HepG2 (cell line): ENCODE results near the gene CD300A. TPM values are rescaled to one million over a fixed set of nuclear protein-coding genes. Genes with fewer than 3 reads are reported as not detected.
A peak's percentile ranks its signal among the peaks of the same experiment; 100 is the strongest.

Source experiments
- CEBPB ChIP-seq: IDR thresholded peaks from 2 replicates; pipeline ENCODE4 v1.6.1; 2011; ENCODE audit warnings: low read depth, low read length, improper control_type of control experiment, borderline replicate concordance
- ETV5 ChIP-seq: IDR thresholded peaks from 2 replicates; pipeline ENCODE4 v1.6.1; 2018; ENCODE audit warnings: missing biosample characterization, missing genetic modification reagents, inconsistent platforms, borderline replicate concordance
- FOXK2 ChIP-seq: fragments of 450-650 bp; IDR thresholded peaks from 2 replicates; pipeline ENCODE4 v1.6.1; 2016
- HNF1A ChIP-seq, 2 experiments: sonication (generic) in 1 of 2; formaldehyde crosslinking in 1 of 2; IDR thresholded peaks; 2 replicates each; pipeline versions ENCODE4 v1.4.0 to v1.6.1; 2016 to 2020; ENCODE audit warnings: borderline replicate concordance in 1 of 2, low read depth in 1 of 2, mild to moderate bottlenecking in 1 of 2, missing genetic modification reagents in 1 of 2
- HOMEZ ChIP-seq: IDR thresholded peaks from 2 replicates; pipeline ENCODE4 v1.6.1; 2016; ENCODE audit warnings: low read depth
- MTF1 ChIP-seq: sonication (generic); formaldehyde crosslinking; IDR thresholded peaks from 2 replicates; pipeline ENCODE4 v1.5.0; 2020; ENCODE audit warnings: missing genetic modification reagents
- SIN3B ChIP-seq: fragments of 150-350 bp; IDR thresholded peaks from 2 replicates; pipeline ENCODE4 v1.6.1; 2014; ENCODE audit warnings: low read length
- TEAD2 ChIP-seq: sonication (generic); formaldehyde crosslinking; IDR thresholded peaks from 2 replicates; pipeline ENCODE4 v1.9.0; 2021; ENCODE audit warnings: missing genetic modification reagents
- ZGPAT ChIP-seq: IDR thresholded peaks from 2 replicates; pipeline ENCODE4 v1.6.1; 2016; ENCODE audit warnings: mild to moderate bottlenecking
- ZKSCAN1 ChIP-seq: fragments of 150-350 bp; IDR thresholded peaks from 2 replicates; pipeline ENCODE4 v1.6.1; 2014; ENCODE audit warnings: low read length
- ZMYM4 ChIP-seq: sonication (generic); formaldehyde crosslinking; IDR thresholded peaks from 2 replicates; pipeline ENCODE4 v1.8.1; 2023; ENCODE audit warnings: mild to moderate bottlenecking, missing genetic modification reagents
- ZNF124 ChIP-seq: sonication (generic); formaldehyde crosslinking; IDR thresholded peaks from 2 replicates; pipeline ENCODE4 v1.4.0; 2020; ENCODE audit warnings: missing genetic modification reagents
- ZNF260 ChIP-seq: sonication (generic); formaldehyde crosslinking; IDR thresholded peaks from 2 replicates; pipeline ENCODE4 v1.4.0; 2020; ENCODE audit warnings: missing genetic modification reagents, low read depth, mild to moderate bottlenecking, borderline replicate concordance
- ZNF431 ChIP-seq: sonication (generic); formaldehyde crosslinking; IDR thresholded peaks from 2 replicates; pipeline ENCODE4 v1.9.0; 2022; ENCODE audit warnings: missing genetic modification reagents, low read depth, mild to moderate bottlenecking, borderline replicate concordance
- ZNF772 ChIP-seq: sonication (generic); formaldehyde crosslinking; IDR thresholded peaks from 2 replicates; pipeline ENCODE4 v1.5.0; 2020; ENCODE audit warnings: mild to moderate bottlenecking, missing genetic modification reagents
- polyA plus RNA-seq, 8 experiments: library from polyadenylated mRNA; depleted of rRNA in 3 of 8; stranded (reverse) in 7 of 8; unstranded in 1 of 8; fragments of >200 nt; fragmentation: Illumina TruSeq in 4 of 8; extraction: Trizol in 4 of 8; gene quantifications; 2 replicates each; pipeline versions ENCODE4 v1.2.1 to v1.2.3, GENCODE V29; 2011 to 2016; ENCODE audit warnings: low read depth in 4 of 8, missing spikeins in 1 of 8, mixed read lengths in 1 of 8; ENCODE audit not compliant: insufficient read depth in 1 of 8
- total RNA-seq, 5 experiments: library from RNA; depleted of rRNA; stranded (reverse); fragments of >200 nt; fragmentation: Illumina TruSeq; extraction: Trizol; gene quantifications; 2 replicates each; pipeline ENCODE4 v1.2.3, GENCODE V29; 2016; ENCODE audit warnings: low read depth in 1 of 5
- TF ChIP-seq, protein P1 (sequence below): fragments of 450-650 bp; IDR thresholded peaks from 2 replicates; pipeline ENCODE4 v1.6.1; 2017; ENCODE audit warnings: mild to moderate bottlenecking

The CD300A gene
- total and polyA plus RNA-seq, 2 of the 13 experiments (the other 11 are each of a cell fraction or from before 2014, with no cell fraction given): not detected

DNA sequence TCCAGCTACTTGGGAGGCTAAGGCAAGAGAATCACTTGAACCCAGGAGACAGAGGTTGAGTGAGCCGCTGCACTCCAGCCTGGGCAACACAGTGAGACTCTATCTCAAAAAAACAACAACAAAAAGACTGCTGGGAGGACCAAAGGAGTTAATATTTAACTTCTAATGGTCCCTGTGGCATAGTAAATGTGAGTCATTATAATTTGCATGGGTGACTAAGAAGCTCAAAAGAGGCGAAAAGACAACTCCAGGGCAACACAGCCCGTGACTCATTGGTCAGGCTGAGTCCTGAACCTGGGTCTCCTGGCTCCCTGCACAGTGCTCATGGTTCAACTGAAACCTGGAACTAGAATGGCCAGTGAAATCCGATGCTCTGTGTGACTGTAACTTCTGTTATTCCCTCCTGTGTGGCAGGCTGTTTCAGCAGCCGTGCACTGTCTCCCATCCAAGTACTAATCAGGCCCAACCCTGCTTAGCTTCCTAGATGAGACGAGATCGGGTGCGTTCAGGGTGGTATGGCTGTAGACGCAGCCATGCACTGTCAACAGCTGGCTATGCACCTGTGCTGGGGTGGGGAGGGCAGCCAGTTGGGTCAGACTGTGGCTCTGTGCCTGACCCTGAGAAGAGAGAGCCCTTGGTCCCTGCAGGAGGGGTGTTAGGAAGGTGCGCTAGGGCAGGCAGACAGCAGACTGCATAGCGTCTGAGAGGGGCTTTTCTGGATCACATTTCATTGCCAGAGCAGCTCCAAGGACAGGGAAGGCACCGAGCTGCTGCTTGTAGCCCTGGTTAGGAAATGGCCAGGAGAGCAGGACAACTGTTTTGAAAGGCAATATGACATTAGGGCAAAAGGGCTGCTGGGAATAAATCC, 49.0 kb upstream of the CD300A start (continued):
- TF ChIP-seq ZGPAT (no peak; the same call in none of the 2 replicates), ZKSCAN1 (peak; percentile 42; the same call in 1 of the 2 replicates), ZNF772 (0 out of 2 replicates have a peak, but pooled peaks have one; percentile 35), FOXK2 (peak; percentile 44; the same call in 1 of the 2 replicates), MTF1 (no peak), ZNF431 (CRISPR knock-in tag) (peak; percentile 88), HNF1A (IDR thresholded peaks at IDR 0.05; ENCODE audit: low read depth) (peak; percentile 86), HNF1A (CRISPR knock-in tag; IDR thresholded peaks at IDR 0.05; ENCODE audit: borderline replicate concordance) (peak; percentile 90; the same call in 1 of the 2 replicates), TEAD2 (CRISPR knock-in tag) (no peak), ZMYM4 (CRISPR knock-in tag) (peak; percentile 48; the same call in 1 of the 2 replicates), SIN3B (no peak), HOMEZ (peak; percentile 57; the same call in 1 of the 2 replicates), CEBPB (no peak), ETV5 (CRISPR knock-in tag) (peak; percentile 20; the same call in 1 of the 2 replicates), ZNF124 (CRISPR knock-in tag) (peak; percentile 82; the same call in 1 of the 2 replicates), ZNF260 (no peak)
- TF ChIP-seq, protein P1, sequence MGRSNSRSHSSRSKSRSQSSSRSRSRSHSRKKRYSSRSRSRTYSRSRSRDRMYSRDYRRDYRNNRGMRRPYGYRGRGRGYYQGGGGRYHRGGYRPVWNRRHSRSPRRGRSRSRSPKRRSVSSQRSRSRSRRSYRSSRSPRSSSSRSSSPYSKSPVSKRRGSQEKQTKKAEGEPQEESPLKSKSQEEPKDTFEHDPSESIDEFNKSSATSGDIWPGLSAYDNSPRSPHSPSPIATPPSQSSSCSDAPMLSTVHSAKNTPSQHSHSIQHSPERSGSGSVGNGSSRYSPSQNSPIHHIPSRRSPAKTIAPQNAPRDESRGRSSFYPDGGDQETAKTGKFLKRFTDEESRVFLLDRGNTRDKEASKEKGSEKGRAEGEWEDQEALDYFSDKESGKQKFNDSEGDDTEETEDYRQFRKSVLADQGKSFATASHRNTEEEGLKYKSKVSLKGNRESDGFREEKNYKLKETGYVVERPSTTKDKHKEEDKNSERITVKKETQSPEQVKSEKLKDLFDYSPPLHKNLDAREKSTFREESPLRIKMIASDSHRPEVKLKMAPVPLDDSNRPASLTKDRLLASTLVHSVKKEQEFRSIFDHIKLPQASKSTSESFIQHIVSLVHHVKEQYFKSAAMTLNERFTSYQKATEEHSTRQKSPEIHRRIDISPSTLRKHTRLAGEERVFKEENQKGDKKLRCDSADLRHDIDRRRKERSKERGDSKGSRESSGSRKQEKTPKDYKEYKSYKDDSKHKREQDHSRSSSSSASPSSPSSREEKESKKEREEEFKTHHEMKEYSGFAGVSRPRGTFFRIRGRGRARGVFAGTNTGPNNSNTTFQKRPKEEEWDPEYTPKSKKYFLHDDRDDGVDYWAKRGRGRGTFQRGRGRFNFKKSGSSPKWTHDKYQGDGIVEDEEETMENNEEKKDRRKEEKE: no peak
